GM10248 (cell line): ENCODE measurements around the gene SURF2.
"Not testable (repeated sequence)": the region's sequence is repeated elsewhere in the genome, so short reads cannot be mapped to it uniquely, and the experiment has no call there.

Experiments
- CTCF ChIA-PET: fragments of 300-600 bp; sonication (Branson Sonifier 250); formaldehyde crosslinking; extraction: SDS; loops from one replicate; lab custom pipeline; 2021; ENCODE audit warnings: antibody characterized with exemption; lab: Yijun Ruan, JAX
- POLR2A ChIA-PET: fragments of 350-650 bp; sonication (Branson Sonifier 250); formaldehyde crosslinking; extraction: SDS; loops from one replicate; lab custom pipeline; 2020; ENCODE audit warnings: antibody characterized with exemption; lab: Yijun Ruan, JAX
- DNase-seq: peaks from one replicate; pipeline ENCODE4 v3.0.0; 2012; ENCODE audit errors: extremely low spot score
- TF ChIP-seq, protein P1 (sequence below): IDR thresholded peaks from 2 replicates; pipeline ENCODE4 v1.5.1; 2012; ENCODE audit warnings: mild to moderate bottlenecking, low read depth; ENCODE audit errors: extremely low read depth, missing control alignments, control extremely low read depth

The SURF2 gene

DNA sequence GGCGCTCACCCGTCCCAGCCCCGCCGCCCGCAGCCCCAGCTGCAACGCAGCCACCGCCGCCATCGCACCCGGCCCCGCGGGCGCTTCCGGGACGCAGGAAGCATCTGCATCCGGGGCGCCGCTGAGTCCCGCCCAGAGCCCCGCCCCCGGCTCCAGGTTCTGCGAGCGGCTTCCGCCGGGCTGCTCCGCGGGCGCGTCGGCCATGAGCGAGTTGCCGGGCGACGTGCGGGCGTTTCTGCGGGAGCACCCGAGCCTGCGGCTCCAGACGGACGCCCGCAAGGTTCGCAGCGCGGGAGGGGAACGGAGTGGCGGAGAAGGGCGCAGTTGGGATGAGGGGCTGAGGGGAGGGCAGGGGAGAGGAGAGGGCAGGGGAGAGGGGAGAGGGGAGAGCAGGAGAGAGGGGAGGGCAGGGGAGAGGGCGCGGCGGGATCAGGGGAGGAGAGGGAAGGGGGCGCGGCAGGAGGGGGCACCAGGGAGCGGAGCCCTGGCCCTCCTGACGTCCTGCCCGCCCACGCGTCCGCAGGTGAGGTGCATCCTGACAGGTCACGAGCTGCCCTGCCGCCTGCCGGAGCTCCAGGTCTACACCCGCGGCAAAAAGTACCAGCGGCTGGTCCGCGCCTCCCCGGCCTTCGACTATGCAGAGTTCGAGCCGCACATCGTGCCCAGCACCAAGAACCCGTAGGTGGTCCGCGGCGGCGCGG lies at the start of gene SURF2, which contains the start of gene SURF1:
SURF2 (plus strand) TSS at position 160 of the 701 bp plus-strand sequence; CDS start at position 203, 43 bp downstream.
SURF1 (minus strand) TSS at position 97 of the 701 bp plus-strand sequence; CDS start at position 63, 34 bp downstream.
- CTCF ChIA-PET, result interaction anchor here (1.1 to 1.9 kb wide), 4 partner anchors 10 to 209 kb away, joined by 3 to 12 read pairs (median 4); no protein-coding TSS in a partner anchor
- POLR2A ChIA-PET, result interaction anchor here (0.7 to 4.8 kb wide), 4 partner anchors 9 to 89 kb away, joined by 3 to 21 read pairs (median 12); partner anchors contain the start of genes MED22 and RPL7A

DNA sequence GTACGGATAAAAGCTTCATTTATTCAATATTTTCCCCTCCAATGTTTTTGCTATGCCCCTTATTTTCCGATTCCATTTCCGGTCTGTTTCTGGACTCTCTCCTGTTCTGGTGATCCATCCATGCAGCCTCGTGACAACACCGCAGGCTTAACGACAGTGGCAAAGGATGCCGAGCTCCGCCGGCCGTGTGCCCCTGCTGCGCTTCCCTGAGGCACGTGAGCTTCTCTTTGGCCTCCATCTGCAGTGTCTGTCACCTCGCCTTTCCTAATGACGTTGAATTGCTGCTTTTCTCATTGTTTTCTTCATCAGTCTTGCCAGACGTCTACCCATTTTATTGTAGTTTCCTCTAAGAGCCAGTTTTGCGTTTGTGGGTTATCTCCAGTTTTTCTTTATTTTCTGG lies 49.0 kb upstream of the SURF2 start:
- ChIA-PET CTCF (interaction anchor here (1.1 to 2.1 kb wide), 3 partner anchors 23 to 122 kb away, joined by 3 to 6 read pairs (median 4); no protein-coding TSS in a partner anchor), POLR2A (no interaction called here)
- no peak for DNase-seq
- TF ChIP-seq, protein P1, sequence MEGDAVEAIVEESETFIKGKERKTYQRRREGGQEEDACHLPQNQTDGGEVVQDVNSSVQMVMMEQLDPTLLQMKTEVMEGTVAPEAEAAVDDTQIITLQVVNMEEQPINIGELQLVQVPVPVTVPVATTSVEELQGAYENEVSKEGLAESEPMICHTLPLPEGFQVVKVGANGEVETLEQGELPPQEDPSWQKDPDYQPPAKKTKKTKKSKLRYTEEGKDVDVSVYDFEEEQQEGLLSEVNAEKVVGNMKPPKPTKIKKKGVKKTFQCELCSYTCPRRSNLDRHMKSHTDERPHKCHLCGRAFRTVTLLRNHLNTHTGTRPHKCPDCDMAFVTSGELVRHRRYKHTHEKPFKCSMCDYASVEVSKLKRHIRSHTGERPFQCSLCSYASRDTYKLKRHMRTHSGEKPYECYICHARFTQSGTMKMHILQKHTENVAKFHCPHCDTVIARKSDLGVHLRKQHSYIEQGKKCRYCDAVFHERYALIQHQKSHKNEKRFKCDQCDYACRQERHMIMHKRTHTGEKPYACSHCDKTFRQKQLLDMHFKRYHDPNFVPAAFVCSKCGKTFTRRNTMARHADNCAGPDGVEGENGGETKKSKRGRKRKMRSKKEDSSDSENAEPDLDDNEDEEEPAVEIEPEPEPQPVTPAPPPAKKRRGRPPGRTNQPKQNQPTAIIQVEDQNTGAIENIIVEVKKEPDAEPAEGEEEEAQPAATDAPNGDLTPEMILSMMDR, result no peak

More for the DNA sequence above, at the start of gene SURF2, which contains the start of gene SURF1:
- TF ChIP-seq, protein P1, result peak; percentile 8
- peak; percentile 93 for DNase-seq

DNA sequence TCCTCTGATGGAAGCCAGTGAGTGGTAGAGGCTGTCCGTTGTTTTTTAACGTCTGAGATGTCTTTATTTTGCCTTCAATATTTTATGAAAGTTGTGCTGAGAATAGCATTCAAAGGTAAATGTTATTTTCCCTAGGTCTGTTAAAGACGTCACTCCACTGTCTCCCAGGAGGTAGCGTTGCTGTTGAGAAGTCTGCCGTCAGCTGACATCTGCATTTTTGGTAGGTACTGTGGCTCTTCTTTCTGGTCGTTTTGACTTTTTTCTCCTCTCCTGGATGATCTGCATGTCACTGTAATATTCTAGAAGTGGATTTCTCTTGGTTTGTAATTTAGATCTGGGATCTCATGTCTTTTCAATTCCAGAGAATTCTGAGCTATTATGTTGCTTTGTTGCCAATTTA lies 46.7 kb upstream of the SURF2 start:
- POLR2A ChIA-PET, result no interaction called here
- no peak for DNase-seq
- CTCF ChIA-PET, result no interaction called here
- TF ChIP-seq, protein P1, result no peak

DNA sequence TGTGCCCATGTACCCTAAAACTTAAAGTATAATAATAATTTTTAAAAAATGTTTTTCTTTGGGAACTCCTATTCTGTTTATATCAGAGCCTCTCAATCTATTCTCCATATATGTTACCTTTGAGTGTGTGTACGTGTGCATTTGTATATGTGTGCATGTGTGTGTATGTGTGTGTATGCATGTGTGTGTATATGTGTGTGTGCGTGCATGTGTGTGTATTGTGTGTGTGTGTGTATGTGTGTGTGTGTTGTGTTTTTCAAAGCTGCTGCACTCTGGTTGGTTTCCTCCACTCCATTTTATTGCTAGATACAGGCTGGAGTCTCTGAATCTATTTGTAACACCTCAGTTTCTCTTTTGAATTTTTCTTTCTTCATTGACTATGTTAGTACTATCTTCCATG lies 40.4 kb upstream of the SURF2 start:
- CTCF ChIA-PET, result no interaction called here
- POLR2A ChIA-PET, result no interaction called here
- TF ChIP-seq, protein P1, result no peak
- no peak for DNase-seq

DNA sequence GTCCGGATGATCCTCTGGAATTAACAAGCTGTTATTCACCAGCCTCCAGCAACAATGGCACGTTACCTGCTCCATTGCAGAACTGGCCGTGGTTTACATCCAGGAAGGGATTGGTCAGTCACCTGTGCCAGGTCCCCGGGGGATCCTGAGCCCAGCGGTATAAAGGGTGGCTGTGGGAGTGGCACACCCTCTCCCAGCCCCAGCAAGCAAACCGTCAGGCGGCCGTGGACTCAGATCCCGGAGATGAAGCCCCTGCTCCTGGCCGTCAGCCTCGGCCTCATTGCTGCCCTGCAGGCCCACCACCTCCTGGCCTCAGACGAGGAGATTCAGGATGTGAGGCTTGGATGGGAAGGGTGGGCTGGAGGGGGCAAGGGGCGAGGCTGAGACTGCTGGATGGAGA lies 38.8 kb upstream of the SURF2 start:
- CTCF ChIA-PET, DNase-seq, POLR2A ChIA-PET: not testable (repeated sequence)

DNA sequence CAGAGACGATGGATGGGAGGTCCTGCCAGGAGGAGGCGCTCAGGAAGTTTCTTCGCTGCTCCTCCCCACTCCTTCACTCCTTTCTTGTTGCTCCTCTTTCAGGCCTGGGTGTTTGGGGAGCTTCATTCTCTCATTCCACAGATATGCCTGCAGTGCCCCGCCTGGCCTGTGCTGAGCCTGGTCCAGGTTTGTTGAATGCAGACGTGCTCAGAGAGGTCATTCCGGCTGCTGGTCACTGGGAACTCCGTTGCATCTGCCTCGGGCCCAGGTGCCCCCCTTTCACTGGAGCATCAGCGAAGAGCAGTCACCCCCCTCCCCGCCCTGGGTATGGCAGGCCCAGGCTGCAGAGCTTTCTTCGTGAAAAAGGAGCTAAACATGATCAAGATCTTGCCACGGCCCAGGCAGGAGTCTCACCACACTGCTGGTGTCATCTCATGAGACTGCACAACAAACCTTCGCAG lies 35.9 kb upstream of the SURF2 start:
- DNase-seq, result no peak
- POLR2A ChIA-PET, result no interaction called here
- TF ChIP-seq, protein P1, result no peak
- CTCF ChIA-PET, result interaction anchor here (0.8 kb wide), 1 partner anchor 9 kb away, joined by 4 read pairs; no protein-coding TSS in a partner anchor
